GM23248 (cell line): ENCODE data around the gene ZNF548.

Experiments used
- EZH2 ChIP-seq: fragments of 200-600 bp; sonication (generic); IDR thresholded peaks from 2 replicates; pipeline ENCODE4 v1.6.1; 2018; ENCODE audit warnings: antibody characterized with exemption, mild to moderate bottlenecking; ENCODE audit not compliant: insufficient read depth, poor library complexity, severe bottlenecking
- EZH2phosphoT487 ChIP-seq: fragments of 200-600 bp; sonication (generic); IDR thresholded peaks from 2 replicates; pipeline ENCODE4 v1.6.1; 2018; ENCODE audit warnings: antibody characterized with exemption, moderate library complexity, mild to moderate bottlenecking, low read depth; ENCODE audit not compliant: insufficient read depth

GRCh38 chr19:57436417-57436816 is 46.8 kb downstream of the ZNF548 start:
- TF ChIP-seq EZH2phosphoT487, result no peak
- TF ChIP-seq EZH2, result no peak
